Kidney capillary endothelial cell (primary cell): ENCODE data around the gene BBIP1.

Source experiments
- DNase-seq: peaks from one replicate; pipeline ENCODE4 v3.0.0-alpha.2; 2018; ENCODE audit warnings: low spot score

BBIP1 gene

GRCh38 chr10:110861930-110862649, 56.9 kb downstream of the BBIP1 start:
- DNase-seq, result no peak

GRCh38 chr10:110861476-110861875, 57.5 kb downstream of the BBIP1 start:
- no peak for DNase-seq

- DNase-seq, result no peak
These were observed 58.3 kb downstream of the BBIP1 start for GRCh38 chr10:110860576-110861241.

GRCh38 chr10:110859973-110860376, 59.0 kb downstream of the BBIP1 start:
- DNase-seq, result no peak

GRCh38 chr10:110859206-110859972, 59.6 kb downstream of the BBIP1 start:
- DNase-seq, result no peak

GRCh38 chr10:110858297-110858934, 60.6 kb downstream of the BBIP1 start:
- no peak for DNase-seq

GRCh38 chr10:110857265-110858171, 61.5 kb downstream of the BBIP1 start:
- DNase-seq, result no peak

GRCh38 chr10:110853921-110854605, 64.9 kb downstream of the BBIP1 start:
- no peak for DNase-seq

- no peak for DNase-seq
These were observed 66.0 kb downstream of the BBIP1 start for GRCh38 chr10:110852947-110853346.

GRCh38 chr10:110852255-110852896, 66.6 kb downstream of the BBIP1 start:
- DNase-seq, result no peak

GRCh38 chr10:110851020-110851612, 67.9 kb downstream of the BBIP1 start:
- no peak for DNase-seq

- no peak for DNase-seq
These were observed 68.9 kb downstream of the BBIP1 start for GRCh38 chr10:110850099-110850498.
